GM12801 (cell line): ENCODE data around the gene MIOX.

ENCODE experiments used
- TF ChIP-seq, protein P1 (sequence below): IDR thresholded peaks from one replicate; pipeline ENCODE4 v1.5.1; 2011; ENCODE audit warnings: control low read depth; ENCODE audit not compliant: insufficient read length; ENCODE audit errors: extremely low read depth

MIOX gene

DNA sequence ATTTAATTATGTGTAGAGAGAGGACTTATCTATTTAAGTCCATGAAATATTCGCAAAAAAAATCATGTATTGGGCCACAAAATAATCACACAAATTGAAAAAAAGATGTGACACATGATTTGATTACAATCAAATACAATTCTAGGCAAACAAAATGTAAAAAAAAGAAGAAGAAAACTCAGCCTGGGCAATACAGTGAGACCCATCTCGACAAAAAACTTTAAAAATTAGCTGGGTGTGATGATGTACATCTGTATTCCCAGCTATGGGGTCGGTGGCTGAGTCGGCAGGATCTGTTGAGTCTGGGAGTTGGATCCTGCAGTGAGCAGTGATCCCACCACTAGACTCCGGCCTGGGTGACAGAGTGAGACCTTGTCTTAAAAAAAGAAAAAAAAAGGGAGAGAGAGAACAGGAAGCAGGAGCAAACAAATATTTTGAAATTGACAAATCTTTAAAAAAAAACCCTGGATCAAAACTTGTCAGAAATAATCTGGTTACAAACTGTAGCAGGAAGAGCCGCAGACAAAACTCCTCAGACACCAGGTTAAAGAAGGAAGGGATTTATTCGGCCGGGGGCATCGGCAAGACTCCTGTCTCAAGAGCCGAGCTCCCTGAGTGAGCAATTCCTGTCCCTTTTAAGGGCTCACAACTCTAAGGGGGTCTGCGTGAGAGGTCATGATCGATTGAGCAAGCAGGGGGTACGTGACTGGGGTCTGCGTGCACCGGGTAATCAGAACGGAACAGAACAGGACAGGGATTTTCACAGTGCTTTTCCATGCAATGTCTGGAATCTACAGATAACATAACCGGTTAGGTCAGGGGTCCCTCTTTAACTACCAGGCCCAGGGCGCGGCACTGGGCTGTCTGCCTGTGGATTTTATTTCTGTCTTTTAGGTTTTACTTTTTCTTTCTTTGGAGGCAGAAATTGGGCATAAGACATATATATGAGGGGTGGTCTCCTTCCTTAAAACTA, 46.5 kb downstream of the MIOX start:
- TF ChIP-seq, protein P1, sequence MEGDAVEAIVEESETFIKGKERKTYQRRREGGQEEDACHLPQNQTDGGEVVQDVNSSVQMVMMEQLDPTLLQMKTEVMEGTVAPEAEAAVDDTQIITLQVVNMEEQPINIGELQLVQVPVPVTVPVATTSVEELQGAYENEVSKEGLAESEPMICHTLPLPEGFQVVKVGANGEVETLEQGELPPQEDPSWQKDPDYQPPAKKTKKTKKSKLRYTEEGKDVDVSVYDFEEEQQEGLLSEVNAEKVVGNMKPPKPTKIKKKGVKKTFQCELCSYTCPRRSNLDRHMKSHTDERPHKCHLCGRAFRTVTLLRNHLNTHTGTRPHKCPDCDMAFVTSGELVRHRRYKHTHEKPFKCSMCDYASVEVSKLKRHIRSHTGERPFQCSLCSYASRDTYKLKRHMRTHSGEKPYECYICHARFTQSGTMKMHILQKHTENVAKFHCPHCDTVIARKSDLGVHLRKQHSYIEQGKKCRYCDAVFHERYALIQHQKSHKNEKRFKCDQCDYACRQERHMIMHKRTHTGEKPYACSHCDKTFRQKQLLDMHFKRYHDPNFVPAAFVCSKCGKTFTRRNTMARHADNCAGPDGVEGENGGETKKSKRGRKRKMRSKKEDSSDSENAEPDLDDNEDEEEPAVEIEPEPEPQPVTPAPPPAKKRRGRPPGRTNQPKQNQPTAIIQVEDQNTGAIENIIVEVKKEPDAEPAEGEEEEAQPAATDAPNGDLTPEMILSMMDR = no peak

DNA sequence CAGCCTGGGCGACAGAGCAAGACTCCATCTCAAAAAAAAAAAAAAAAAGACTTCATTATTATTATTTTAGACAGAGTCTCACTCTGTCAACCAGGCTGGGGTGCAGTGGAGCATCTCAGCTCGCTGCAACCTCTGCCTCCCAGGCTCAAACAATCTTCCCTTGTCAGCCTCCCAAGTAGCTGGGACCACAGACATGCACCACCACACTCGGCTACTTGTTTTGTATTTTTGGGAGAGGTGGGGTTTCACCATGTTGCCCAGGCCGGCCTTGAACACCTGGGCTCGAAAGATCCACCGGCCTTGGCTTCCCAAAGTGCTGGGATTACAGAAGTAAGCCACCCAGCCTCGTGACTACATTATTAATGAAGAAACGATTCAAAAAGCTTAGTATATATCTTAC, 48.5 kb downstream of the MIOX start:
- TF ChIP-seq, protein P1 = no peak

DNA sequence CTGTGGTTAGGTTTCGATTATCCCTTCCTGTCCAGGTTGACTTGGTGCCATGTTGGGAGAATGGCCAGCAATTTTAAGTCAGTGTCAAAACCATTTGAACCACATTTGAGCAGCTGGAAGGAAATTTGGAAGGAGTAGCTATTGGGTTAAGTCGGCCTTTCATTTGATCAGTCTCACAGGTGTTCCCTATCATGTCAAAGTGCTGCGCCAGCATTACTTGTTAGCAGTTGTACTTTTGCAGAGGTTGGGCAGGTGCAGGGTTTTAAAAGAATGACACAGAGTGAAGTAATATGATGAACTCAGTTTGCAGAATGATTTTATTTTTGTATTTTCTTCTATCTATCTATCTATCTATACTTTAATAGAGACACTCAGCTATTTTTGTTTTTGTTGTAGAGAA, 49.6 kb downstream of the MIOX start:
- TF ChIP-seq, protein P1 = no peak

DNA sequence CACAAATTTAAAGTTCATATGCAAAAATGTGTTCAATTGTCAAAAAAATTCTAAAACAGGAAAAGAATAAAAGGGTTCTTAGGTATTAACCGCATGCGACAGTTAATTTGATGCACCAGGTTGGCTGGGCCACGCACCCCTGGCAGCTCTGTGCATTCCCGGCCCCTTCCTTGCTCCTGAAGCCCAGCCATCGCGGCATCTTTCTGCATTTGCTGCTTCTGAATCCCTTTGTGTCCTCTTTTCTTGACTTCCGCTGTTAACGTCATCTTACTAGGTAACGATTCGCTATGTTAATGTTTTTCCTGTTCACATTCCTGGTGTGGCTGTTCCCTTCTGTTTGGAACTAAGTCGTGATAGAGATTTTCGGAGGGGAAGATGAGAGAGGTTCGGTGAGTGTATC, 51.1 kb downstream of the MIOX start:
- TF ChIP-seq, protein P1 = no peak
